HCT116 (cell line): Measurements from ENCODE around the gene ARMH3. TPM values are rescaled to one million over a fixed set of nuclear protein-coding genes. Genes with fewer than 3 reads are reported as not detected.

Experiments
- ATAC-seq: fragments of 200-7000 bp; cut with Tn5 transposase; 2 replicates; pipeline ENCODE4 v1.9.1; 2020; ENCODE audit warnings: mild to moderate bottlenecking, moderate library complexity
- BruUV-seq: library from RNA; stranded (reverse); fragments of 400-500 nt; replicated peaks from 2 replicates; lab custom pipeline; 2021; lab: Mats Ljungman, UMichigan
- CTCF ChIA-PET: fragments of 300-600 bp; sonication (Branson Sonifier 250); formaldehyde crosslinking; loops from one replicate; lab custom pipeline; 2021; ENCODE audit warnings: antibody characterized with exemption; lab: Charles Lee
- POLR2A ChIA-PET: fragments of 300-600, 350-600 bp; sonication (Branson Sonifier 250); formaldehyde crosslinking; loops from one replicate; lab custom pipeline; 2021; ENCODE audit warnings: antibody characterized with exemption; lab: Charles Lee
- RAD21 ChIA-PET, 2 experiments: fragments of 300-600 bp; sonication (Branson Sonifier 250); formaldehyde crosslinking; loops; one replicate each; lab custom pipeline; 2023; ENCODE audit warnings: low total read pairs in 2 of 2; ENCODE audit not compliant: uncharacterized antibody in 2 of 2, unreplicated experiment in 2 of 2, low non-redundant PET in 1 of 2; lab: Charles Lee
- DNase-seq: peaks from one replicate; pipeline ENCODE4 v3.0.0-alpha.2; 2010; ENCODE audit warnings: low read depth, low spot score
- H2AFZ ChIP-seq: fragments of 200-600 bp; shearing (Covaris generic), sonication (generic); 2 replicates; pipeline ENCODE4 v1.6.1; 2017; ENCODE audit warnings: low read depth, mixed run types, mixed read lengths, antibody characterized with exemption, low read length; ENCODE audit not compliant: poor library complexity, severe bottlenecking
- H3K27ac ChIP-seq: 2 replicates; pipeline ENCODE4 v1.5.1; 2012; ENCODE audit warnings: low read depth, low read length
- H3K27me3 ChIP-seq: fragments of 200-600 bp; sonication (generic); 2 replicates; pipeline ENCODE4 v1.6.1; 2016; ENCODE audit warnings: mixed run types, low read length, mixed read lengths; ENCODE audit not compliant: insufficient read depth
- H3K36me3 ChIP-seq, 2 experiments: fragments of 200-500 bp in 1 of 2; fragments of 200-600 bp in 1 of 2; sonication (Bioruptor generic) in 1 of 2; sonication (generic) in 1 of 2; 2 replicates each; pipeline versions ENCODE4 v1.5.1 to v1.6.1; 2014 to 2016; ENCODE audit warnings: low read length in 2 of 2, inconsistent platforms in 1 of 2, mixed read lengths in 1 of 2, mixed run types in 1 of 2; ENCODE audit not compliant: insufficient read depth in 2 of 2, control insufficient read depth in 1 of 2
- H3K4me1 ChIP-seq, 2 experiments: fragments of 200-600 bp in 1 of 2; sonication (generic) in 1 of 2; 2 replicates each; pipeline versions ENCODE4 v1.5.1 to v1.6.1; 2012 to 2017; ENCODE audit warnings: low read length in 2 of 2, inconsistent platforms in 1 of 2, mild to moderate bottlenecking in 1 of 2, mixed read lengths in 1 of 2, mixed run types in 1 of 2, moderate library complexity in 1 of 2; ENCODE audit not compliant: insufficient read depth in 2 of 2, control insufficient read depth in 1 of 2
- H3K4me2 ChIP-seq: fragments of 200-600 bp; sonication (generic); 2 replicates; pipeline ENCODE4 v1.6.1; 2017; ENCODE audit warnings: mixed run types, low read length, mixed read lengths
- H3K4me3 ChIP-seq, 2 experiments: fragments of 200-600 bp in 1 of 2; sonication (generic) in 1 of 2; replicated peaks in 1 of 2; 2 replicates each; pipeline ENCODE4 v1.5.1; 2011 to 2016; ENCODE audit warnings: low read length in 2 of 2, control low read depth in 1 of 2, low read depth in 1 of 2, mild to moderate bottlenecking in 1 of 2, mixed read lengths in 1 of 2, mixed run types in 1 of 2
- H3K79me2 ChIP-seq: fragments of 200-600 bp; sonication (generic); 2 replicates; pipeline ENCODE4 v1.6.1; 2017; ENCODE audit warnings: mild to moderate bottlenecking, mixed run types, low read length, moderate library complexity, mixed read lengths; ENCODE audit not compliant: insufficient read depth
- H3K9ac ChIP-seq: fragments of 200-600 bp; sonication (generic); 2 replicates; pipeline ENCODE4 v1.6.1; 2016; ENCODE audit warnings: low read length, mixed read lengths
- H3K9me2 ChIP-seq: fragments of 200-600 bp; sonication (generic), shearing (Covaris generic); 2 replicates; pipeline ENCODE4 v1.6.1; 2017; ENCODE audit warnings: mixed run types, mild to moderate bottlenecking, moderate library complexity; ENCODE audit not compliant: insufficient read depth
- H3K9me3 ChIP-seq, 2 experiments: fragments of 200-500 bp in 1 of 2; fragments of 200-600 bp in 1 of 2; sonication (Bioruptor generic) in 1 of 2; sonication (generic) in 1 of 2; 2 replicates each; pipeline ENCODE4 v1.6.1; 2014 to 2017; ENCODE audit warnings: low read length in 2 of 2, mixed read lengths in 2 of 2, inconsistent platforms in 1 of 2, low read depth in 1 of 2, mild to moderate bottlenecking in 1 of 2, mixed run types in 1 of 2, moderate library complexity in 1 of 2; ENCODE audit not compliant: control insufficient read depth in 1 of 2, insufficient read depth in 1 of 2
- H4K20me1 ChIP-seq: fragments of 200-600 bp; sonication (generic), shearing (Covaris generic); 2 replicates; pipeline ENCODE4 v1.6.1; 2017; ENCODE audit warnings: mixed run types, mild to moderate bottlenecking, moderate library complexity; ENCODE audit not compliant: insufficient read depth
- ATF3 ChIP-seq: IDR thresholded peaks from 2 replicates; pipeline ENCODE4 v1.6.1; 2012
- CBX3 ChIP-seq: IDR thresholded peaks from 2 replicates; pipeline ENCODE4 v1.6.1; 2012; ENCODE audit warnings: low read depth
- CTCF ChIP-seq, 3 experiments: fragments of 200-600 bp in 1 of 3; sonication (generic) in 1 of 3; IDR thresholded peaks in 2 of 3; conservative IDR thresholded peaks in 1 of 3; 2 replicates each; pipeline ENCODE4 v1.5.1; 2012 to 2017; ENCODE audit warnings: low read depth in 2 of 3, low read length in 2 of 3, antibody characterized with exemption in 1 of 3, borderline replicate concordance in 1 of 3, control low read depth in 1 of 3, mild to moderate bottlenecking in 1 of 3, mixed read lengths in 1 of 3, mixed run types in 1 of 3, moderate library complexity in 1 of 3; ENCODE audit not compliant: insufficient read depth in 1 of 3
- EGR1 ChIP-seq: IDR thresholded peaks from 2 replicates; pipeline ENCODE4 v1.6.1; 2012; ENCODE audit warnings: low read depth
- ELF1 ChIP-seq: IDR thresholded peaks from 2 replicates; pipeline ENCODE4 v1.6.1; 2012; ENCODE audit warnings: low read depth, borderline replicate concordance
- EZH2 ChIP-seq: fragments of 200-600 bp; sonication (generic); IDR thresholded peaks from 2 replicates; pipeline ENCODE4 v1.6.1; 2017; ENCODE audit warnings: antibody characterized with exemption, mixed run types
- EZH2phosphoT487 ChIP-seq: fragments of 200-600 bp; IDR thresholded peaks from 2 replicates; pipeline ENCODE4 v1.6.1; 2018; ENCODE audit warnings: antibody characterized with exemption, borderline replicate concordance
- FOSL1 ChIP-seq: IDR thresholded peaks from 2 replicates; pipeline ENCODE4 v1.6.1; 2012; ENCODE audit warnings: low read depth
- JUND ChIP-seq: IDR thresholded peaks from 2 replicates; pipeline ENCODE4 v1.6.1; 2012
- MAX ChIP-seq: IDR thresholded peaks from 2 replicates; pipeline ENCODE4 v1.6.1; 2012
- POLR2A ChIP-seq: IDR thresholded peaks from 2 replicates; pipeline ENCODE4 v1.7.0; 2011; ENCODE audit warnings: borderline replicate concordance; ENCODE audit not compliant: insufficient read depth, insufficient read length; ENCODE audit errors: extremely low read depth
- POLR2AphosphoS5 ChIP-seq: IDR thresholded peaks from 2 replicates; pipeline ENCODE4 v1.6.1; 2011; ENCODE audit warnings: mild to moderate bottlenecking, low read depth, low read length, moderate library complexity
- RAD21 ChIP-seq: IDR thresholded peaks from 2 replicates; pipeline ENCODE4 v1.6.1; 2012; ENCODE audit warnings: low read depth, mild to moderate bottlenecking
- REST ChIP-seq: IDR thresholded peaks from 2 replicates; pipeline ENCODE4 v1.6.1; 2012; ENCODE audit warnings: low read depth
- SP1 ChIP-seq: IDR thresholded peaks from 2 replicates; pipeline ENCODE4 v1.6.1; 2012; ENCODE audit warnings: low read depth
- SRF ChIP-seq: IDR thresholded peaks from 2 replicates; pipeline ENCODE4 v1.6.1; 2012; ENCODE audit warnings: low read depth
- ZBTB33 ChIP-seq: IDR thresholded peaks from 2 replicates; pipeline ENCODE4 v1.6.1; 2011; ENCODE audit warnings: mild to moderate bottlenecking, low read length, moderate library complexity; ENCODE audit not compliant: insufficient replicate concordance; ENCODE audit errors: extremely low read depth
- ZFX ChIP-seq: fragments of 450-650 bp; IDR thresholded peaks from 2 replicates; pipeline ENCODE4 v1.6.1; 2017
- ZNF274 ChIP-seq: fragments of 200-500 bp; sonication (Bioruptor generic); IDR thresholded peaks from 2 replicates; pipeline ENCODE4 v1.6.1; 2014; ENCODE audit warnings: mild to moderate bottlenecking, low read depth, low read length, inconsistent platforms
- intact Hi-C: fragments of 100-400 bp; cut with micrococcal nuclease; formaldehyde crosslinking; loops from 2 replicates; pipeline ENCODE4 v1.10.0; 2022
- total RNA-seq: library from RNA; stranded (reverse); gene quantifications from one replicate; pipeline ENCODE4 v1.2.1, GENCODE V29; 2021; ENCODE audit not compliant: unreplicated experiment

Gene ARMH3
- total RNA-seq, 1 experiment from 2014 or later = 30.4 TPM

GRCh38 chr10:102059987-102060386 lies 4.0 kb upstream of the ARMH3 start:
- peaks cover 26 to 34% of the 10 kb centered on the region in 2 experiments; a peak in 3 of 4 replicates for H3K4me1 ChIP-seq
- H3K27me3 ChIP-seq = no peaks in the 10 kb centered on the region
- ChIA-PET POLR2A (no interaction called here), CTCF (no interaction called here)
- H3K36me3 ChIP-seq = no peaks in the 10 kb centered on the region
- no peak overlapping the region for H3K27ac ChIP-seq
- H3K9me2 ChIP-seq = no peaks in the 10 kb centered on the region
- no peak overlapping the region for H2AFZ ChIP-seq
- H3K9ac ChIP-seq = no peak overlapping the region
- ATAC-seq = no peak
- H3K4me3 ChIP-seq = no peak overlapping the region
- TF ChIP-seq FOSL1 = no peak
- TF ChIP-seq REST = no peak
- TF ChIP-seq ATF3 = no peak
- no peak for TF ChIP-seq ZNF274
- TF ChIP-seq SP1 = no peak
- TF ChIP-seq ZBTB33 = no peak
- no peak for TF ChIP-seq CTCF (IDR thresholded peaks at IDR 0.05 in 2 of 3, conservative IDR thresholded peaks at IDR 0.05 in 1 of 3; ENCODE audit: borderline replicate concordance in 1 of 3, insufficient read depth in 1 of 3, low read depth in 2 of 3, low read length in 2 of 3)
- no peak for TF ChIP-seq EZH2phosphoT487
- no peak for TF ChIP-seq ELF1
- TF ChIP-seq JUND = no peak
- TF ChIP-seq EZH2 = no peak
- TF ChIP-seq ZFX = no peak
- no peak for TF ChIP-seq SRF
- no peak for TF ChIP-seq EGR1
- TF ChIP-seq POLR2AphosphoS5 = no peak
- TF ChIP-seq RAD21 = no peak
- no peak for TF ChIP-seq CBX3
- TF ChIP-seq POLR2A = no peak
- no peak for TF ChIP-seq MAX
- TF ChIP-seq, all 23 proteins: peak for 0
- Histone ChIP-seq H3K4me2 (no peak overlapping the region), H4K20me1 (no peaks in the 10 kb centered on the region), H3K79me2 (peaks cover 8% of the 10 kb centered on the region), H3K9me3 (no peaks in the 10 kb centered on the region)
- RAD21 ChIA-PET = no interaction called here
- no TSS peak for BruUV-seq
- no peak for DNase-seq
- intact Hi-C loops = loop anchor here (5.0 kb wide), 1 partner anchor 223 kb away; no protein-coding TSS in a partner anchor
